H1 (cell line): Measurements from ENCODE around the gene CRISPLD2. TPM values are rescaled to one million over a fixed set of nuclear protein-coding genes. Genes with fewer than 3 reads are reported as not detected.

ENCODE experiments used
- CTCF ChIA-PET: fragments of 300-600 bp; sonication (Branson Sonifier 250); formaldehyde crosslinking; loops from one replicate; lab custom pipeline; 2021; ENCODE audit not compliant: partially characterized antibody; lab: Charles Lee
- POLR2A ChIA-PET: fragments of 300-600 bp; sonication (Branson Sonifier 250); formaldehyde crosslinking; loops from one replicate; lab custom pipeline; 2021; ENCODE audit warnings: inconsistent platforms; ENCODE audit not compliant: partially characterized antibody; lab: Charles Lee
- DNase-seq, 2 experiments: peaks; one replicate each; pipeline versions ENCODE4 v3.0.0 to v3.0.0-alpha.2; 2010 to 2022; ENCODE audit warnings: low spot score in 2 of 2, low read depth in 1 of 2, mixed read lengths in 1 of 2
- FAIRE-seq: peaks from 2 replicates; lab custom pipeline; 2011; peaks lifted over from hg19 to GRCh38; lab: Jason Lieb, UNC
- H2AFZ ChIP-seq: 2 replicates; pipeline ENCODE4 v1.8.1; 2012; ENCODE audit warnings: low read length, inconsistent platforms
- H2AK5ac ChIP-seq: 2 replicates; pipeline ENCODE4 v1.6.1; 2013; ENCODE audit warnings: low read depth, low read length
- H2BK120ac ChIP-seq: replicated peaks from 2 replicates; pipeline ENCODE3; 2013; ENCODE audit warnings: low read depth, low read length, inconsistent platforms
- H2BK12ac ChIP-seq: 2 replicates; pipeline ENCODE4 v1.6.1; 2013; ENCODE audit warnings: low read depth, low read length
- H2BK15ac ChIP-seq: 2 replicates; pipeline ENCODE4 v1.6.1; 2013; ENCODE audit warnings: low read length
- H2BK20ac ChIP-seq: 2 replicates; pipeline ENCODE4 v1.6.1; 2013; ENCODE audit warnings: low read length
- H2BK5ac ChIP-seq: 2 replicates; pipeline ENCODE4 v1.6.1; 2013; ENCODE audit warnings: low read depth, low read length
- H3K14ac ChIP-seq: 2 replicates; pipeline ENCODE4 v1.6.1; 2013; ENCODE audit warnings: inconsistent platforms; ENCODE audit not compliant: insufficient read length
- H3K18ac ChIP-seq: 2 replicates; pipeline ENCODE4 v1.6.1; 2013; ENCODE audit warnings: low read length; ENCODE audit errors: extremely low read depth
- H3K23ac ChIP-seq: 2 replicates; pipeline ENCODE4 v1.6.1; 2013; ENCODE audit warnings: inconsistent platforms; ENCODE audit not compliant: insufficient read length
- H3K23me2 ChIP-seq: 2 replicates; pipeline ENCODE4 v1.6.1; 2013; ENCODE audit warnings: low read depth, low read length
- H3K27ac ChIP-seq: 2 replicates; pipeline ENCODE4 v1.6.1; 2011; ENCODE audit warnings: low read depth, low read length, inconsistent platforms
- H3K27me3 ChIP-seq, 4 experiments: replicated peaks in 1 of 4; 1 replicate in 1 of 4; 2 replicates in 3 of 4; pipeline versions ENCODE4 v1.6.1 to v1.8.1; 2011 to 2013; ENCODE audit warnings: low read length in 3 of 4, mild to moderate bottlenecking in 3 of 4, inconsistent platforms in 2 of 4, mixed read lengths in 2 of 4, moderate library complexity in 1 of 4; ENCODE audit not compliant: control insufficient read depth in 3 of 4, insufficient read depth in 3 of 4; ENCODE audit errors: extremely low read depth in 1 of 4
- H3K36me3 ChIP-seq, 4 experiments: 2 replicates each; pipeline versions ENCODE4 v1.6.1 to v1.8.1; 2011 to 2013; ENCODE audit warnings: mild to moderate bottlenecking in 4 of 4, low read length in 3 of 4, moderate library complexity in 2 of 4, control low read depth in 1 of 4, inconsistent platforms in 1 of 4; ENCODE audit not compliant: insufficient read depth in 4 of 4, control insufficient read depth in 2 of 4
- H3K4ac ChIP-seq: replicated peaks from 2 replicates; pipeline ENCODE3; 2013; ENCODE audit warnings: low read length, low read depth, mixed read lengths, inconsistent platforms; ENCODE audit not compliant: insufficient read length
- H3K4me1 ChIP-seq, 4 experiments: replicated peaks in 1 of 4; 1 replicate in 1 of 4; 2 replicates in 3 of 4; pipeline versions ENCODE4 v1.6.1 to v1.8.1; 2011 to 2013; ENCODE audit warnings: low read length in 3 of 4, inconsistent platforms in 2 of 4, mixed read lengths in 1 of 4; ENCODE audit not compliant: insufficient read depth in 4 of 4, control insufficient read depth in 3 of 4
- H3K4me2 ChIP-seq, 2 experiments: 2 replicates each; pipeline versions ENCODE4 v1.6.1 to v1.8.1; 2011 to 2013; ENCODE audit warnings: low read depth in 2 of 2, low read length in 2 of 2, control low read depth in 1 of 2, inconsistent platforms in 1 of 2, mild to moderate bottlenecking in 1 of 2; ENCODE audit not compliant: insufficient read depth in 1 of 2
- H3K4me3 ChIP-seq, 4 experiments: fragments of 200-600, 300-600 bp in 1 of 4; sonication (generic), shearing (Covaris generic), sonication (Bioruptor Twin) in 1 of 4; 2 replicates each; pipeline versions ENCODE4 v1.5.1 to v1.8.1; 2011 to 2016; ENCODE audit warnings: low read length in 4 of 4, low read depth in 3 of 4, control low read depth in 2 of 4, inconsistent platforms in 2 of 4, mild to moderate bottlenecking in 2 of 4, mixed read lengths in 1 of 4, moderate library complexity in 1 of 4; ENCODE audit not compliant: insufficient read depth in 2 of 4; ENCODE audit errors: extremely low read depth in 1 of 4
- H3K56ac ChIP-seq: replicated peaks from 2 replicates; pipeline ENCODE3; 2013; ENCODE audit warnings: low read depth, mild to moderate bottlenecking, mixed read lengths, low read length, inconsistent platforms; ENCODE audit not compliant: insufficient read length
- H3K79me1 ChIP-seq: 2 replicates; pipeline ENCODE4 v1.6.1; 2013; ENCODE audit warnings: low read depth, low read length, control low read depth
- H3K79me2 ChIP-seq, 2 experiments: 2 replicates each; pipeline versions ENCODE4 v1.6.1 to v1.8.1; 2012 to 2013; ENCODE audit warnings: low read length in 2 of 2, mild to moderate bottlenecking in 2 of 2, inconsistent platforms in 1 of 2; ENCODE audit not compliant: insufficient read depth in 2 of 2, control insufficient read depth in 1 of 2
- H3K9ac ChIP-seq, 4 experiments: replicated peaks in 1 of 4; 1 replicate in 1 of 4; 2 replicates in 3 of 4; pipeline versions ENCODE4 v1.6.1 to v1.8.1; 2011 to 2013; ENCODE audit warnings: low read depth in 3 of 4, low read length in 3 of 4, control low read depth in 2 of 4, mild to moderate bottlenecking in 2 of 4, moderate library complexity in 2 of 4, inconsistent platforms in 1 of 4; ENCODE audit errors: extremely low read depth in 1 of 4
- H3K9me3 ChIP-seq, 2 experiments: 2 replicates each; pipeline versions ENCODE4 v1.6.1 to v1.8.1; 2012 to 2013; ENCODE audit warnings: mild to moderate bottlenecking in 2 of 2, moderate library complexity in 2 of 2, control low read depth in 1 of 2, inconsistent platforms in 1 of 2, low read depth in 1 of 2, low read length in 1 of 2, mixed read lengths in 1 of 2; ENCODE audit not compliant: insufficient read depth in 2 of 2
- H4K20me1 ChIP-seq, 2 experiments: replicated peaks in 1 of 2; 2 replicates each; pipeline versions ENCODE3 to v1.8.1; 2011 to 2013; ENCODE audit warnings: inconsistent platforms in 2 of 2, low read length in 2 of 2, mild to moderate bottlenecking in 1 of 2; ENCODE audit not compliant: insufficient read depth in 2 of 2, control insufficient read depth in 1 of 2
- H4K5ac ChIP-seq: 2 replicates; pipeline ENCODE4 v1.6.1; 2013; ENCODE audit warnings: low read length, low read depth, mixed read lengths, inconsistent platforms; ENCODE audit not compliant: insufficient read length
- H4K8ac ChIP-seq: 2 replicates; pipeline ENCODE4 v1.8.0; 2013; ENCODE audit warnings: mild to moderate bottlenecking, moderate library complexity, low read length, inconsistent platforms; ENCODE audit not compliant: insufficient read depth; ENCODE audit errors: extremely low read depth
- H4K91ac ChIP-seq: replicated peaks from 2 replicates; pipeline ENCODE3; 2013; ENCODE audit warnings: low read length, mixed read lengths, inconsistent platforms; ENCODE audit not compliant: insufficient read length
- BRCA1 ChIP-seq: IDR thresholded peaks from 2 replicates; pipeline ENCODE4 v1.6.1; 2012; ENCODE audit warnings: low read depth, low read length, improper control_type of control experiment
- CHD2 ChIP-seq: IDR thresholded peaks from 2 replicates; pipeline ENCODE4 v1.6.1; 2012; ENCODE audit warnings: low read length, improper control_type of control experiment
- EP300 ChIP-seq, 2 experiments: IDR thresholded peaks; 1 replicate in 1 of 2; 2 replicates in 1 of 2; pipeline ENCODE4 v1.6.1; 2011 to 2012; ENCODE audit warnings: low read depth in 2 of 2, low read length in 2 of 2, mild to moderate bottlenecking in 2 of 2, borderline replicate concordance in 1 of 2, inconsistent platforms in 1 of 2, moderate library complexity in 1 of 2
- GABPA ChIP-seq: IDR thresholded peaks from 2 replicates; pipeline ENCODE4 v1.6.1; 2011; ENCODE audit warnings: mild to moderate bottlenecking, low read length, moderate library complexity, borderline replicate concordance; ENCODE audit not compliant: insufficient read depth
- HDAC2 ChIP-seq, 2 experiments: fragments of 300-600 bp in 1 of 2; sonication (generic) in 1 of 2; IDR thresholded peaks; 2 replicates each; pipeline ENCODE4 v1.6.1; 2011 to 2012; ENCODE audit warnings: low read depth in 2 of 2, low read length in 2 of 2, mild to moderate bottlenecking in 2 of 2, moderate library complexity in 2 of 2, borderline replicate concordance in 1 of 2, inconsistent platforms in 1 of 2
- KDM4A ChIP-seq: IDR thresholded peaks from one replicate; pipeline ENCODE4 v1.7.1; 2012; ENCODE audit warnings: low read depth, mild to moderate bottlenecking, moderate library complexity, low read length, inconsistent platforms; ENCODE audit not compliant: severe bottlenecking
- MAFK ChIP-seq: IDR thresholded peaks from 2 replicates; pipeline ENCODE4 v1.6.1; 2012; ENCODE audit warnings: low read depth, mild to moderate bottlenecking, improper control_type of control experiment, low read length
- SP4 ChIP-seq: IDR thresholded peaks from 2 replicates; pipeline ENCODE4 v1.6.1; 2012; ENCODE audit warnings: low read length, inconsistent platforms
- SRF ChIP-seq: IDR thresholded peaks from 2 replicates; pipeline ENCODE4 v1.6.1; 2011; ENCODE audit warnings: mild to moderate bottlenecking, low read depth, low read length, moderate library complexity
- WGBS, 2 experiments: shearing (Covaris generic) in 1 of 2; methylation state at CpG; one replicate each; pipeline versions ENCODE4 v1.1.6 to v1.1.7; 2013 to 2015; ENCODE audit warnings: low lambda C conversion rate in 2 of 2, mixed read lengths in 2 of 2, inconsistent platforms in 1 of 2, low coverage in 1 of 2, missing lambda C conversion rate in 1 of 2; ENCODE audit not compliant: insufficient replicate concordance in 2 of 2, insufficient coverage in 1 of 2, insufficient read length in 1 of 2; ENCODE audit errors: extremely low coverage in 1 of 2, missing lambda C conversion rate in 1 of 2; 5-methylcytosine and 5-hydroxymethylcytosine counted together
- polyA plus RNA-seq, 7 experiments: library from polyadenylated mRNA; depleted of rRNA in 3 of 7; stranded (reverse) in 5 of 7; unstranded in 2 of 7; fragments of >200 nt in 5 of 7; fragments of 200-250 nt in 2 of 7; gene quantifications; 1 replicate in 5 of 7; 2 replicates in 1 of 7; 4 replicates in 1 of 7; pipeline versions ENCODE4 v1.2.1 to v1.2.3, GENCODE V29; 2011 to 2013; ENCODE audit warnings: missing spikeins in 2 of 7, mixed read lengths in 2 of 7
- total RNA-seq: library from RNA; stranded (reverse); fragmentation: NEBNext Ultra II Directional; extraction: Animal tissue kit (Norgen Biotek cat#: 25700); gene quantifications from 2 replicates; pipeline ENCODE4 v1.2.1, GENCODE V29; 2021
- TF ChIP-seq, protein P1 (sequence below): IDR thresholded peaks from 2 replicates; pipeline ENCODE4 v1.6.1; 2011; ENCODE audit warnings: low read length, improper control_type of control experiment

The CRISPLD2 gene
- total and polyA plus RNA-seq, 2 of the 8 experiments (the other 6 are each of a cell fraction or from before 2014, with no cell fraction given): 2.7 to 5.1 TPM

- Histone ChIP-seq H3K27me3 (peaks cover 0 to 4% (median 0%) of the 10 kb centered on the region in 4 experiments; a peak in 2 of 7 replicates), H3K79me2 (no peaks in the 10 kb centered on the region), H3K4me3 (no peak overlapping the region), H3K23ac (no peak overlapping the region), H2AK5ac (no peak overlapping the region), H3K14ac (no peak overlapping the region), H2BK20ac (no peak overlapping the region), H3K9me3 (no peaks in the 10 kb centered on the region; a peak in 1 of 4 replicates), H3K27ac (no peak overlapping the region), H2BK120ac (no peak overlapping the region), H2AFZ (no peak overlapping the region), H3K18ac (no peak overlapping the region), H4K5ac (no peak overlapping the region), H2BK12ac (no peak overlapping the region), H2BK5ac (no peak overlapping the region), H3K4me2 (no peak overlapping the region), H3K23me2 (no peaks in the 10 kb centered on the region), H3K4ac (no peak overlapping the region), H2BK15ac (no peak overlapping the region), H4K20me1 (peaks cover 0 to 2% of the 10 kb centered on the region in 2 experiments), H4K8ac (no peak overlapping the region), H3K4me1 (no peaks in the 10 kb centered on the region), H3K79me1 (no peaks in the 10 kb centered on the region), H4K91ac (no peak overlapping the region), H3K56ac (no peak overlapping the region), H3K9ac (no peak overlapping the region), H3K36me3 (no peaks in the 10 kb centered on the region)
- ChIA-PET POLR2A (interaction anchor here (0.9 to 2.5 kb wide), 2 partner anchors 10 to 30 kb away, joined by 3 to 6 read pairs; no protein-coding TSS in a partner anchor), CTCF (interaction anchor here (0.9 to 3.1 kb wide), 5 partner anchors 9 to 326 kb away, joined by 3 to 10 read pairs (median 3); partner anchors contain the start of gene CRISPLD2)
- no peak for FAIRE-seq
- 95% methylated on average over 17 of the region's 17 CpGs; no CpG with 5 or more reads in 1 of the 2 experiments for WGBS, 2 experiments
- no peak for DNase-seq
- TF ChIP-seq MAFK (no peak), SP4 (no peak), KDM4A (no peak), BRCA1 (no peak), HDAC2 (IDR thresholded peaks at IDR 0.05; ENCODE audit: borderline replicate concordance in 1 of 2, low read depth in 2 of 2, low read length in 2 of 2) (no peak), SRF (no peak), CHD2 (no peak), GABPA (no peak), EP300 (IDR thresholded peaks at IDR 0.05; ENCODE audit: borderline replicate concordance in 1 of 2, low read depth in 2 of 2, low read length in 2 of 2) (no peak)
- TF ChIP-seq, protein P1, sequence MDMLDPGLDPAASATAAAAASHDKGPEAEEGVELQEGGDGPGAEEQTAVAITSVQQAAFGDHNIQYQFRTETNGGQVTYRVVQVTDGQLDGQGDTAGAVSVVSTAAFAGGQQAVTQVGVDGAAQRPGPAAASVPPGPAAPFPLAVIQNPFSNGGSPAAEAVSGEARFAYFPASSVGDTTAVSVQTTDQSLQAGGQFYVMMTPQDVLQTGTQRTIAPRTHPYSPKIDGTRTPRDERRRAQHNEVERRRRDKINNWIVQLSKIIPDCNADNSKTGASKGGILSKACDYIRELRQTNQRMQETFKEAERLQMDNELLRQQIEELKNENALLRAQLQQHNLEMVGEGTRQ: no peak
These were observed 9.1 kb upstream of the CRISPLD2 start for GRCh38 chr16:84810518-84811273.
